Measurements from ENCODE around the gene CDH23. TPM values are rescaled to one million over a fixed set of nuclear protein-coding genes. Genes with fewer than 3 reads are reported as not detected.

Gene CDH23
- total RNA-seq, 1 experiment from 2014 or later, result 2.1 TPM

- no peak for DNase-seq
- Histone ChIP-seq H3K9me3 (ENCODE audit: low read length) (no peaks in the 10 kb centered on the region), H3K27ac (ENCODE audit: low read length) (no peak overlapping the region), H3K36me3 (ENCODE audit: insufficient read depth, low read length) (no peaks in the 10 kb centered on the region), H3K9ac (ENCODE audit: low read length) (no peak overlapping the region), H3K9me2 (replicated peaks; ENCODE audit: insufficient read depth, low read length) (no peaks in the 10 kb centered on the region), H3K4me3 (ENCODE audit: low read length) (no peak overlapping the region), H2AFZ (ENCODE audit: low read length) (no peak overlapping the region), H3K4me1 (ENCODE audit: low read length) (peaks cover 9% of the 10 kb centered on the region), H3K27me3 (ENCODE audit: low read length) (no peaks in the 10 kb centered on the region), H3K79me2 (ENCODE audit: low read length) (no peaks in the 10 kb centered on the region), H3K4me2 (ENCODE audit: low read depth, low read length, poor library complexity, severe bottlenecking) (no peak overlapping the region), H4K20me1 (ENCODE audit: insufficient read depth, low read depth, low read length) (no peaks in the 10 kb centered on the region)
Observed at GRCh38 chr10:71659111-71659634, 262.5 kb downstream of the CDH23 start.

- H3K79me2 ChIP-seq (ENCODE audit: low read length), result no peaks in the 10 kb centered on the region
- H3K27ac ChIP-seq (ENCODE audit: low read length), result no peak overlapping the region
- no peak overlapping the region for H3K4me3 ChIP-seq (ENCODE audit: low read length)
- no peaks in the 10 kb centered on the region for H3K9me2 ChIP-seq (replicated peaks; ENCODE audit: insufficient read depth, low read length)
- H3K27me3 ChIP-seq (ENCODE audit: low read length), result no peaks in the 10 kb centered on the region
- no peaks in the 10 kb centered on the region for H4K20me1 ChIP-seq (ENCODE audit: insufficient read depth, low read depth, low read length)
- H3K9me3 ChIP-seq (ENCODE audit: low read length), result no peaks in the 10 kb centered on the region
- H3K4me2 ChIP-seq (ENCODE audit: low read depth, low read length, poor library complexity, severe bottlenecking), result no peak overlapping the region
- H3K36me3 ChIP-seq (ENCODE audit: insufficient read depth, low read length), result no peaks in the 10 kb centered on the region
- no peak overlapping the region for H2AFZ ChIP-seq (ENCODE audit: low read length)
- no peak for DNase-seq
- H3K9ac ChIP-seq (ENCODE audit: low read length), result no peak overlapping the region
- H3K4me1 ChIP-seq (ENCODE audit: low read length), result peaks cover 9% of the 10 kb centered on the region
Observed at GRCh38 chr10:71659737-71660136, 263.0 kb downstream of the CDH23 start.

DNA sequence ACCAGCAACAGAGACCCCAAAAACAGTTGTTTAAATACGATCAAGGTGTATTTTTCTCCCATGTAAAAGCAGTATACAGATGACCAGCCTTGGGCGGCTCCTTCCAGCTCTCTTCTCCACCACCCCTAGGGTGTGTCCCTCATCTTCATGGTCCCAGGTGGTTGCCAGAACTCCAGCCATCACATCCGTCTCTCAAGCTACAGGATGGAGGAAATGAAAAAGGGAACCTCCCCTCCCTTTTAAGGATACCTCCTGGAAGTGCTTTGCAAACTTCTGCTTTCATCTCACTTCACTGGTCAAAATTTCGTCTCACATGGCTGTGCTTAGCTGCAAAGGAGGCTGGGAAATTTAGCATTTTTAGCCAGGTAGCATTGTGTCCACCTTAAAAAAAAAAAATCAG lies 263.6 kb downstream of the CDH23 start:
- H3K79me2 ChIP-seq (ENCODE audit: low read length), result no peaks in the 10 kb centered on the region
- H3K4me3 ChIP-seq (ENCODE audit: low read length), result no peak overlapping the region
- no peak overlapping the region for H3K9ac ChIP-seq (ENCODE audit: low read length)
- no peaks in the 10 kb centered on the region for H3K36me3 ChIP-seq (ENCODE audit: insufficient read depth, low read length)
- H4K20me1 ChIP-seq (ENCODE audit: insufficient read depth, low read depth, low read length), result no peaks in the 10 kb centered on the region
- no peaks in the 10 kb centered on the region for H3K9me2 ChIP-seq (replicated peaks; ENCODE audit: insufficient read depth, low read length)
- no peaks in the 10 kb centered on the region for H3K27me3 ChIP-seq (ENCODE audit: low read length)
- H3K4me1 ChIP-seq (ENCODE audit: low read length), result peaks cover 9% of the 10 kb centered on the region
- H2AFZ ChIP-seq (ENCODE audit: low read length), result no peak overlapping the region
- H3K9me3 ChIP-seq (ENCODE audit: low read length), result no peaks in the 10 kb centered on the region
- no peak overlapping the region for H3K27ac ChIP-seq (ENCODE audit: low read length)
- H3K4me2 ChIP-seq (ENCODE audit: low read depth, low read length, poor library complexity, severe bottlenecking), result no peak overlapping the region
- no peak for DNase-seq

DNA sequence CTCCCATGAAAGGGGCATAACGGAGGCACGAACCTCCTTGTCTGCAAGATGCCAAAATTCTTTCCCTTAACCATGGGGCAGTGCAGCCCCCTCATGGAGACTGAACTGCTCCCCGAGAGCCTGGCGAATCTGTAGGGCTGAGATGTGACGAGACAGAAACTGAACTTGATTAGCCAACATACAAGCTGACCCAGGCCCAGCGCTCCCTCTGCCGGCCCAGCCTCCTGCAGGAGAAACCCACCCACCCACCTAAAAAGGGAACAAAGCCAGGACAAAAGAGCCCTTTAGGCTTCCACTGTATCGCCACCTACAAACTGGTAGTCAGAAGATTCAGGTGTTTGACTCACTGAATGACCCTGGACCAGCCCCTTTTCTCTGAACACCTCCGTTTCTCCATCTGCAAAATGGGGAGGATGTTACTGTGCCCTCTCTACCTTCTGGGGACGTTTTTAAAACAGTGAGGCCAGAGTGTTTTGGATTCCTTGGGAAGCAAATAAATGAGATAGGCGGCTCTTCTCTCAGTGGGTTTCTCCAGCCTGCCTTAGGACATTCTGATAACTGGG lies 264.4 kb downstream of the CDH23 start:
- Histone ChIP-seq H3K4me2 (ENCODE audit: low read depth, low read length, poor library complexity, severe bottlenecking) (no peak overlapping the region), H3K27ac (ENCODE audit: low read length) (no peak overlapping the region), H3K9ac (ENCODE audit: low read length) (no peak overlapping the region), H3K9me3 (ENCODE audit: low read length) (no peaks in the 10 kb centered on the region), H4K20me1 (ENCODE audit: insufficient read depth, low read depth, low read length) (no peaks in the 10 kb centered on the region), H2AFZ (ENCODE audit: low read length) (no peak overlapping the region), H3K9me2 (replicated peaks; ENCODE audit: insufficient read depth, low read length) (no peaks in the 10 kb centered on the region), H3K4me1 (ENCODE audit: low read length) (peaks cover 14% of the 10 kb centered on the region), H3K27me3 (ENCODE audit: low read length) (no peaks in the 10 kb centered on the region), H3K79me2 (ENCODE audit: low read length) (no peaks in the 10 kb centered on the region), H3K36me3 (ENCODE audit: insufficient read depth, low read length) (no peaks in the 10 kb centered on the region), H3K4me3 (ENCODE audit: low read length) (no peak overlapping the region)
- no peak for DNase-seq

- Histone ChIP-seq H3K4me2 (ENCODE audit: low read depth, low read length, poor library complexity, severe bottlenecking) (no peak overlapping the region), H2AFZ (ENCODE audit: low read length) (no peak overlapping the region), H3K36me3 (ENCODE audit: insufficient read depth, low read length) (no peaks in the 10 kb centered on the region), H3K4me3 (ENCODE audit: low read length) (no peak overlapping the region), H3K79me2 (ENCODE audit: low read length) (no peaks in the 10 kb centered on the region), H3K9me3 (ENCODE audit: low read length) (no peaks in the 10 kb centered on the region), H3K27ac (ENCODE audit: low read length) (no peak overlapping the region), H3K9ac (ENCODE audit: low read length) (no peak overlapping the region), H3K4me1 (ENCODE audit: low read length) (peaks cover 22% of the 10 kb centered on the region), H4K20me1 (ENCODE audit: insufficient read depth, low read depth, low read length) (no peaks in the 10 kb centered on the region), H3K27me3 (ENCODE audit: low read length) (no peaks in the 10 kb centered on the region), H3K9me2 (replicated peaks; ENCODE audit: insufficient read depth, low read length) (no peaks in the 10 kb centered on the region)
- DNase-seq, result no peak
Observed at GRCh38 chr10:71661779-71662336, 265.1 kb downstream of the CDH23 start.

DNA sequence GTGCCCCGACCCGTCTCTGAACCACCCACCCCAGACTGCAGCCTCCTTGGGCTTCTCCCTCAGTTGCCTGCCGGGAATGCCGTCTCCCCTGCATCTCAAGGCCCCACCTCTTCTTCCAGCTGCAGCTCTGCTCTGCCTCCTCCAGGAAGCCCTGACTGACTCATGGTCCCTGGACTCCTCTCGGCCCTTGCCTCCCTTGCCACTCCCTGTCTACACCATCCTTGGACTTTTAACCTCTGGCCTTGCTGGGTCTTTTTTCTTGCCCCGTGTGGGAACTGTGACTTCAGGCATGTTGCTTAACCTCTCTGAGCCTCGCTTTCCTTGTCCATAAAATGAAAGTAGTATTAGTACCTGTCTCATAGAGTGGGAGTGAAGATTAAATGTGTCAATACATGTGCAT lies 266.6 kb downstream of the CDH23 start:
- peaks cover 35% of the 10 kb centered on the region for H3K4me1 ChIP-seq (ENCODE audit: low read length)
- no peaks in the 10 kb centered on the region for H3K27me3 ChIP-seq (ENCODE audit: low read length)
- H3K4me3 ChIP-seq (ENCODE audit: low read length), result no peak overlapping the region
- no peak overlapping the region for H3K27ac ChIP-seq (ENCODE audit: low read length)
- H3K4me2 ChIP-seq (ENCODE audit: low read depth, low read length, poor library complexity, severe bottlenecking), result no peak overlapping the region
- no peaks in the 10 kb centered on the region for H3K36me3 ChIP-seq (ENCODE audit: insufficient read depth, low read length)
- H3K79me2 ChIP-seq (ENCODE audit: low read length), result no peaks in the 10 kb centered on the region
- H3K9me2 ChIP-seq (replicated peaks; ENCODE audit: insufficient read depth, low read length), result no peaks in the 10 kb centered on the region
- no peak overlapping the region for H3K9ac ChIP-seq (ENCODE audit: low read length)
- no peak for DNase-seq
- no peak overlapping the region for H2AFZ ChIP-seq (ENCODE audit: low read length)
- no peaks in the 10 kb centered on the region for H4K20me1 ChIP-seq (ENCODE audit: insufficient read depth, low read depth, low read length)
- no peaks in the 10 kb centered on the region for H3K9me3 ChIP-seq (ENCODE audit: low read length)

- Histone ChIP-seq H3K9me2 (replicated peaks; ENCODE audit: insufficient read depth, low read length) (no peaks in the 10 kb centered on the region), H3K36me3 (ENCODE audit: insufficient read depth, low read length) (no peaks in the 10 kb centered on the region), H3K4me1 (ENCODE audit: low read length) (peaks cover 35% of the 10 kb centered on the region), H3K4me3 (ENCODE audit: low read length) (no peak overlapping the region), H4K20me1 (ENCODE audit: insufficient read depth, low read depth, low read length) (no peaks in the 10 kb centered on the region), H3K27me3 (ENCODE audit: low read length) (no peaks in the 10 kb centered on the region), H2AFZ (ENCODE audit: low read length) (no peak overlapping the region), H3K27ac (ENCODE audit: low read length) (no peak overlapping the region), H3K9ac (ENCODE audit: low read length) (no peak overlapping the region), H3K79me2 (ENCODE audit: low read length) (no peaks in the 10 kb centered on the region), H3K4me2 (ENCODE audit: low read depth, low read length, poor library complexity, severe bottlenecking) (no peak overlapping the region), H3K9me3 (ENCODE audit: low read length) (no peaks in the 10 kb centered on the region)
- DNase-seq, result no peak
Observed at GRCh38 chr10:71664585-71664984, 267.9 kb downstream of the CDH23 start.

GRCh38 chr10:71665456-71665855 lies 268.7 kb downstream of the CDH23 start:
- H3K27ac ChIP-seq (ENCODE audit: low read length), result no peak overlapping the region
- H3K4me3 ChIP-seq (ENCODE audit: low read length), result no peak overlapping the region
- no peak overlapping the region for H2AFZ ChIP-seq (ENCODE audit: low read length)
- no peaks in the 10 kb centered on the region for H3K27me3 ChIP-seq (ENCODE audit: low read length)
- no peaks in the 10 kb centered on the region for H3K79me2 ChIP-seq (ENCODE audit: low read length)
- DNase-seq, result no peak
- no peak overlapping the region for H3K4me2 ChIP-seq (ENCODE audit: low read depth, low read length, poor library complexity, severe bottlenecking)
- no peaks in the 10 kb centered on the region for H3K9me3 ChIP-seq (ENCODE audit: low read length)
- H3K4me1 ChIP-seq (ENCODE audit: low read length), result peaks cover 33% of the 10 kb centered on the region
- H3K9me2 ChIP-seq (replicated peaks; ENCODE audit: insufficient read depth, low read length), result no peaks in the 10 kb centered on the region
- no peaks in the 10 kb centered on the region for H3K36me3 ChIP-seq (ENCODE audit: insufficient read depth, low read length)
- no peak overlapping the region for H3K9ac ChIP-seq (ENCODE audit: low read length)
- no peaks in the 10 kb centered on the region for H4K20me1 ChIP-seq (ENCODE audit: insufficient read depth, low read depth, low read length)

Measured in Karpas-422 (cell line).